Ishikawa (cell line): ENCODE data around the gene LSAMP.
A peak's percentile ranks its signal among the peaks of the same experiment; 100 is the strongest.

Source experiments
- CEBPB ChIP-seq: IDR thresholded peaks from 2 replicates; pipeline ENCODE4 v1.6.1; 2012
- CREB1 ChIP-seq: IDR thresholded peaks from 2 replicates; pipeline ENCODE4 v1.6.1; 2012; ENCODE audit warnings: low read depth
- EGR1 ChIP-seq: IDR thresholded peaks from 2 replicates; pipeline ENCODE4 v1.6.1; 2012
- EP300 ChIP-seq: IDR thresholded peaks from 2 replicates; pipeline ENCODE4 v1.6.1; 2012; ENCODE audit warnings: borderline replicate concordance
- FOXM1 ChIP-seq: IDR thresholded peaks from 2 replicates; pipeline ENCODE4 v1.6.1; 2012; ENCODE audit warnings: low read depth, borderline replicate concordance
- NFIC ChIP-seq: IDR thresholded peaks from 2 replicates; pipeline ENCODE4 v1.6.1; 2012
- RAD21 ChIP-seq: IDR thresholded peaks from 2 replicates; pipeline ENCODE4 v1.6.1; 2012; ENCODE audit warnings: low read depth
- TAF1 ChIP-seq: IDR thresholded peaks from 2 replicates; pipeline ENCODE4 v1.6.1; 2012; ENCODE audit warnings: low read depth, mild to moderate bottlenecking
- TCF12 ChIP-seq: IDR thresholded peaks from 2 replicates; pipeline ENCODE4 v1.6.1; 2012; ENCODE audit warnings: low read depth
- TEAD4 ChIP-seq: IDR thresholded peaks from 2 replicates; pipeline ENCODE4 v1.6.1; 2012
- YY1 ChIP-seq: IDR thresholded peaks from 2 replicates; pipeline ENCODE4 v1.6.1; 2012; ENCODE audit warnings: low read depth
- ZBTB7A ChIP-seq: IDR thresholded peaks from 2 replicates; pipeline ENCODE4 v1.6.1; 2012; ENCODE audit warnings: low read depth
- TF ChIP-seq, protein P1 (sequence below): IDR thresholded peaks from 2 replicates; pipeline ENCODE4 v1.6.1; 2012
- TF ChIP-seq, protein P2 (sequence below): IDR thresholded peaks from 2 replicates; pipeline ENCODE4 v1.6.1; 2012; ENCODE audit warnings: low read depth, mild to moderate bottlenecking
- TF ChIP-seq, protein P3 (sequence below): IDR thresholded peaks from 2 replicates; pipeline ENCODE4 v1.6.1; 2012

LSAMP gene

DNA sequence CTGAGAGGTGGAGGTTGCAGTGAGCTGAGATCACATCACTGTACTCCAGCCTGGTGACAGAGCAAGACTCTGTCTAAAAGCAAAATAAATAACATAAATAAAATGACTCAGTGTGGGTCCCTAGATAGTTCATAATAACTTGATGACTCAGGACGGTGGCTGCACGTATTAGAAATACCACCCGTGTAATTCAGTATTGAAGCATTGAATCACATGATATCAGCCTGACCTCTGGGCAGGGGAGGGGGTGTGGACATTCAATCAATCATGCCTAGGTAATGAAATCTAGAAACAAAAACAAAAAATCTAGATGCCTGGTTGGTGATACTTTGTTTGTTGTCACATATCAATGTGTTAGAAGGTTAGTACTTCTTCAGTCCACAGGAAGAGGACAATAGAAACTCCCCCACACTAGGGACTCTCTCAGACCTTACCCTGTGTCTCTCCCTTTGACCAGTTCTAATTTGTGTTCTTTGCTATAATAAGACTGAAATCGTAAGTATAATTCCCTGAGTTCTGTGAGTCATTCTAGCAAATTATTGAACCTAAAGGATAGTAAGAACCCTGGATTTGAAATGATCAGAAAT, 644.7 kb downstream of the LSAMP start:
- TF ChIP-seq NFIC (no peak), TAF1 (no peak), FOXM1 (no peak), TEAD4 (no peak), TCF12 (no peak), ZBTB7A (no peak), RAD21 (no peak), YY1 (no peak), CREB1 (no peak), EP300 (no peak), CEBPB (no peak), EGR1 (no peak)
- TF ChIP-seq, protein P1, sequence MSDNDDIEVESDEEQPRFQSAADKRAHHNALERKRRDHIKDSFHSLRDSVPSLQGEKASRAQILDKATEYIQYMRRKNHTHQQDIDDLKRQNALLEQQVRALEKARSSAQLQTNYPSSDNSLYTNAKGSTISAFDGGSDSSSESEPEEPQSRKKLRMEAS, result no peak
- TF ChIP-seq, protein P2, sequence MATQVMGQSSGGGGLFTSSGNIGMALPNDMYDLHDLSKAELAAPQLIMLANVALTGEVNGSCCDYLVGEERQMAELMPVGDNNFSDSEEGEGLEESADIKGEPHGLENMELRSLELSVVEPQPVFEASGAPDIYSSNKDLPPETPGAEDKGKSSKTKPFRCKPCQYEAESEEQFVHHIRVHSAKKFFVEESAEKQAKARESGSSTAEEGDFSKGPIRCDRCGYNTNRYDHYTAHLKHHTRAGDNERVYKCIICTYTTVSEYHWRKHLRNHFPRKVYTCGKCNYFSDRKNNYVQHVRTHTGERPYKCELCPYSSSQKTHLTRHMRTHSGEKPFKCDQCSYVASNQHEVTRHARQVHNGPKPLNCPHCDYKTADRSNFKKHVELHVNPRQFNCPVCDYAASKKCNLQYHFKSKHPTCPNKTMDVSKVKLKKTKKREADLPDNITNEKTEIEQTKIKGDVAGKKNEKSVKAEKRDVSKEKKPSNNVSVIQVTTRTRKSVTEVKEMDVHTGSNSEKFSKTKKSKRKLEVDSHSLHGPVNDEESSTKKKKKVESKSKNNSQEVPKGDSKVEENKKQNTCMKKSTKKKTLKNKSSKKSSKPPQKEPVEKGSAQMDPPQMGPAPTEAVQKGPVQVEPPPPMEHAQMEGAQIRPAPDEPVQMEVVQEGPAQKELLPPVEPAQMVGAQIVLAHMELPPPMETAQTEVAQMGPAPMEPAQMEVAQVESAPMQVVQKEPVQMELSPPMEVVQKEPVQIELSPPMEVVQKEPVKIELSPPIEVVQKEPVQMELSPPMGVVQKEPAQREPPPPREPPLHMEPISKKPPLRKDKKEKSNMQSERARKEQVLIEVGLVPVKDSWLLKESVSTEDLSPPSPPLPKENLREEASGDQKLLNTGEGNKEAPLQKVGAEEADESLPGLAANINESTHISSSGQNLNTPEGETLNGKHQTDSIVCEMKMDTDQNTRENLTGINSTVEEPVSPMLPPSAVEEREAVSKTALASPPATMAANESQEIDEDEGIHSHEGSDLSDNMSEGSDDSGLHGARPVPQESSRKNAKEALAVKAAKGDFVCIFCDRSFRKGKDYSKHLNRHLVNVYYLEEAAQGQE, result no peak
- TF ChIP-seq, protein P3, sequence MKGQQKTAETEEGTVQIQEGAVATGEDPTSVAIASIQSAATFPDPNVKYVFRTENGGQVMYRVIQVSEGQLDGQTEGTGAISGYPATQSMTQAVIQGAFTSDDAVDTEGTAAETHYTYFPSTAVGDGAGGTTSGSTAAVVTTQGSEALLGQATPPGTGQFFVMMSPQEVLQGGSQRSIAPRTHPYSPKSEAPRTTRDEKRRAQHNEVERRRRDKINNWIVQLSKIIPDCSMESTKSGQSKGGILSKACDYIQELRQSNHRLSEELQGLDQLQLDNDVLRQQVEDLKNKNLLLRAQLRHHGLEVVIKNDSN, result no peak

DNA sequence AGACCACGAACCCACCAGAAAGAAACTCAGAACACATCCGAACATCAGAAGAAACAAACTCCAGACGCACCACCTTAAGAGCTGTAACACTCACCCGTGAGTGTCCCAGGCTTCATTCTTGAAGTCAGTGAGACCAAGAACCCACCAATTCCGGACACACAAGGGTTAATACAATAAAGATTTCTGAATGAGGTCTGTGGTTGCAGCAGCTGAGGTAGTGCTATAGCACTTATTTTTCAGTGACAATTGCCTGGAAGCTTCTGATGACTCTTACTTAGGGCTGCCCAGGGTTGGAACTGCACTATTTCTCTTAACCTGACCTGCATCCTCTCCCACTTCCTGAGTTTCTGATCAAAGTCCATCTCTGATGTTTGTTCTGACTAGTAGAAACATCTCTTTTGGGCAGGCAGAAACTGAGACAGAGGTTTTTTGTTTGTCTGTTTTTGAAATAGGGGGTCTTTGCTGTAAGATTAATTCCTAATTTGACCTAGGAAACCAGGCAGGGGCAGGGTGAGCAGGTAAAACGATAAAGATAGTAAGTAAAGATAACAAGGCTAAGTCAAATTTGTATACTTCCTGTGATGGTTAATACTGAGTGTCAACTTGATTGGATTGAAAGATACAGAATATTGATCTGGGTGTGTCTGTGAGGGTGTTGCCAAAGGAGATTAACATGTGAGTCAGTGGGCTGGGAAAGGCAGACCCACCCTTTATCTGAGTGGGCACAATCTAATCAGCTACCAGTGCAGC, 652.9 kb downstream of the LSAMP start:
- TF ChIP-seq CREB1, result no peak
- no peak for TF ChIP-seq TCF12
- no peak for TF ChIP-seq RAD21

DNA sequence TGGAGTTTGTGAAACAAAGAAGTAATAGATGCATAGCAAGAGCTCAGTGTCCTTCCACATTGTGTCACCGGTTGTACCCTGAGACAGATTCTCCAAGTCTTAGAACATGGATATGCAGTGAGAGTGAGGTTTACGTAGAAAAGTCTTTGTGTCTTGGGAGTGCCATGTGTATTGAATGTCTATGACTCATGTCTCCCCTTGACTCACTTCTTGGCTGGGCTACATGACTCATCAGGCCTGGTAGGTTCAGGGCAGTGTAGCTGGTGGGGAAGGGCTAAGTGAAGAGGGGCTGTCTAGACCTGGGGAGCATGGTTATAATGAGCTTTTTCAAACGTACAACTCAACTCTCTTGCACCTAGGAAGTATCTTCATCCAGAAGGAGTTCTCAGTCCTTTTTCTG, 654.5 kb downstream of the LSAMP start:
- TF ChIP-seq EP300, result peak; percentile 89; the same call in 1 of the 2 replicates
- no peak for TF ChIP-seq CREB1
- TF ChIP-seq TEAD4, result peak; percentile 52; the same call in 1 of the 2 replicates
- TF ChIP-seq CEBPB, result no peak
- TF ChIP-seq TAF1, result no peak
- TF ChIP-seq ZBTB7A, result no peak
- TF ChIP-seq, protein P2, result no peak
- TF ChIP-seq, protein P3, result no peak
- no peak for TF ChIP-seq EGR1
- peak; percentile 73 for TF ChIP-seq TCF12
- TF ChIP-seq, protein P1, result peak; percentile 43; the same call in 1 of the 2 replicates
- TF ChIP-seq RAD21, result no peak
- TF ChIP-seq YY1, result no peak
- TF ChIP-seq FOXM1, result peak; percentile 43; the same call in 1 of the 2 replicates
- TF ChIP-seq NFIC, result peak; percentile 58

DNA sequence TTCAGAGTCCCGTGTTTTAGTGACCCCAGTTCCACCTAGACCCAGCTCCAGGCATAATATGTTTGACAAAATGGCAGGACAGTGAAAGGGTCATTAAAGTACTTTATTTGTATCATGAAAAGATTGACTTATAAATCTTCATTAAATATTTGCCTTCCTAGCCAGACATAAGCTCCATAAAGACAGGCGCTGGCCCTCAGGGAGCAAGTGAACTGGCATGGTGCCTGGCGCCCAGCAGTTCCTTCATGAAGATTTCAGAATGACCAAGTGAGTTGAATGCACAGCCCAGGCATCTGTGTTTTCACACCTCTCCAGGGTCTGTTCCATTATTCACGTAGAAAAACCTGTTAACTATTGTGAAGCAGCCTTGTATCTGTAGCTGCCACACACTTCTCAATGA, 655.8 kb downstream of the LSAMP start:
- TF ChIP-seq, protein P1, result no peak
- no peak for TF ChIP-seq CREB1
- TF ChIP-seq RAD21, result no peak
- no peak for TF ChIP-seq EGR1
- TF ChIP-seq NFIC, result no peak

DNA sequence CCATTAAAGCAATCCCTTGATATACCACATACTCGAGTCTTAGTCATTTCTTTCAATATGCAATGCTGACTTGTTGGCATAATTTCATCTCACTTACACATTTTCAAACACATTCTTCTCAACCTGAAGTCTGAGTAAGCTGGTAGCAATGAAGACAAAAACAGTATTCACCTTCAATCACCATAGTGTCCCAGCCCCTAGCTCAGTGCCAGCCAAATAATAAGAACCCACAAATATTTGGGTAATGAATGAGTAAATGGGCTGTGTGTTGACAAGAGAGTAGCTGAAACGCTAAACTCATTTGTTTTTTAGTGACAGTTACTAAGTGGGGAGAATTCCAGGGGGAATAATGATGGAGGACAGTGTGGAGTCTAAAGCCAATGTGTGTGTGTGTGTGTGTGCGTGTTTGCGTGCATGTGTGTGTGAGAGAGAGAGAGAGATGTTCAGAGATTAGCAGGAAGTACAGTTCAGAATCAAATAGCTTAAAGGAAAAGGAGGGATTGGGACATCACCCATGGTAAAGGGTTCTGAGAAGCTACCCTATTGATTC, 656.3 kb downstream of the LSAMP start:
- TF ChIP-seq CREB1 (no peak), YY1 (no peak), ZBTB7A (no peak), TEAD4 (peak; percentile 63), TAF1 (no peak), RAD21 (no peak), NFIC (peak; percentile 66), EP300 (peak; percentile 70; the same call in 1 of the 2 replicates), FOXM1 (peak; percentile 61; the same call in 1 of the 2 replicates), CEBPB (no peak), EGR1 (no peak), TCF12 (no peak)
- TF ChIP-seq, protein P3, result no peak
- TF ChIP-seq, protein P1, result no peak
- TF ChIP-seq, protein P2, result no peak
